Nephron progenitor cell (in vitro differentiated cells): ENCODE measurements around the gene ZNF362.

Source experiments
- DNase-seq: peaks from one replicate; pipeline ENCODE4 v3.0.0; 2021
- H3K27ac Mint-ChIP-seq: 2 replicates; pipeline ENCODE4 v1.8.0; 2021; ENCODE audit warnings: mild to moderate bottlenecking, moderate library complexity, mixed read lengths
- H3K27me3 Mint-ChIP-seq: 2 replicates; pipeline ENCODE4 v1.8.0; 2021; ENCODE audit warnings: mild to moderate bottlenecking, low read depth, mixed read lengths; ENCODE audit not compliant: poor library complexity
- H3K36me3 Mint-ChIP-seq: 2 replicates; pipeline ENCODE4 v1.8.0; 2021; ENCODE audit warnings: low read depth, mixed read lengths
- H3K4me1 Mint-ChIP-seq: 2 replicates; pipeline ENCODE4 v1.8.0; 2021; ENCODE audit warnings: mixed read lengths
- H3K4me3 Mint-ChIP-seq: 2 replicates; pipeline ENCODE4 v1.8.0; 2021; ENCODE audit warnings: mild to moderate bottlenecking, moderate library complexity, mixed read lengths
- H3K9me3 Mint-ChIP-seq: 2 replicates; pipeline ENCODE4 v1.8.0; 2021; ENCODE audit warnings: mild to moderate bottlenecking, moderate library complexity, mixed read lengths
- CTCF ChIP-seq: fragments of 200-600 bp; sonication (generic); IDR thresholded peaks from 2 replicates; pipeline ENCODE4 v1.5.0; 2021; ENCODE audit warnings: antibody characterized with exemption

The ZNF362 gene

DNA sequence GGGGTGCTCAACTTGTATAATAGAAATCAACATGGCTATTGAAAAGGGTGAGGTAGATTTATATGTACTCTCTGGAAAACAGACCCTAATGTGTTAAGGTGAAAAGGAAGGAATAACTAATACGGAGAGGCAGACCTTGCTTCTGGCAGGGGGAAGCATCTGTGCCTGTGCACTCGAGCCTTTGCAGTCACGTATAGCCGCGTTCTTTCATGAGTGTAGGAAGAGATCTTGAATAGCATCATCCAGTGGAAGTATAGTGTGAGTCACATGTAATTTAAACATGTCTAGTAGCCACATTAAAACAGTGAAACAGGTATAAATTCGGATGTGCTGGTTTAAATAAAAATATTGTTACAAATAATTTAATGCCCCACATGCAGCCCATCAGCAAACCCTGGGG lies 61.7 kb downstream of the ZNF362 start:
- no peaks in the 10 kb centered on the region for H3K9me3 Mint-ChIP-seq
- H3K27ac Mint-ChIP-seq: no peak overlapping the region
- H3K4me3 Mint-ChIP-seq: no peak overlapping the region
- peaks cover 8% of the 10 kb centered on the region for H3K36me3 Mint-ChIP-seq
- TF ChIP-seq CTCF: no peak
- peaks cover 49% of the 10 kb centered on the region for H3K4me1 Mint-ChIP-seq
- no peak for DNase-seq
- H3K27me3 Mint-ChIP-seq: peaks cover 7% of the 10 kb centered on the region

GRCh38 chr1:33319186-33319948 lies 63.1 kb downstream of the ZNF362 start:
- Mint-ChIP-seq H3K9me3 (no peaks in the 10 kb centered on the region), H3K4me3 (no peak overlapping the region), H3K36me3 (peaks cover 11% of the 10 kb centered on the region), H3K27ac (no peak overlapping the region), H3K27me3 (peaks cover 4% of the 10 kb centered on the region), H3K4me1 (peaks cover 62% of the 10 kb centered on the region)
- DNase-seq: no peak
- TF ChIP-seq CTCF: no peak

DNA sequence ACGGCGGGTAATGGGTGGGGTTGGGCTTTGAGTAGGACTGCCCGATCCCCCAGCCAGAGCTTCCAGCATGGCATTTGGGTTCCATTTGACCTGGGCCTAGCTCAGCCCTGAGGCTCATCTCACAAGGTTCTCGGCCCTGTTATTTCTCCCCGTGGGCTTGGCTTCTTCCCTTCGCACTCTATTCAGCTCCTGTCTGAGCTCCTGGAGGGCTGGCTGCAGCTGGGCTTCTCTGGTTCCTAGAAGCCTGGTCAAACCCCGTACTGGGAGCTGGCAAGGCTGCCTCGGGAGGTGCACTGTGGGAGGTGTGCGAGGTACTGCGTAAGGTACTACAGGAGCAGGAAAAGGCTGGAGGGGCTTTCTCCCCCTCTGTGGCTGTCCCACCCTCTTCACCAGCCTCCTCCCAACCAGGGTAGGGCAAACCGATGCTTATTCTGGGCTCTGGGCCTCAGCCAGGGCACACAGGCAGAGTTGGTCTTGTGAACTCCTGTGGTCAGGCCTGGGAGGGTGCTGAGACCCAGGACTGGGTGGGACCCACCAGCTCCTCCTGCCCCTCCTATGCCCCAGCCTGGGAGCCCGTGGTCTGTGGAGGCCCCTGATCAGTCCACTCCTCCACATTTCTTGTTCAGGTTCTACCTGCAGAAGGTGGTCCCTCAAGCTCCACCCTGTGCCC lies 63.8 kb downstream of the ZNF362 start:
- TF ChIP-seq CTCF: no peak
- H3K27ac Mint-ChIP-seq: no peak overlapping the region
- H3K4me1 Mint-ChIP-seq: peaks cover 65% of the 10 kb centered on the region
- H3K9me3 Mint-ChIP-seq: no peaks in the 10 kb centered on the region
- H3K4me3 Mint-ChIP-seq: no peak overlapping the region
- H3K36me3 Mint-ChIP-seq: peaks cover 15% of the 10 kb centered on the region
- peaks cover 3% of the 10 kb centered on the region for H3K27me3 Mint-ChIP-seq
- DNase-seq: no peak

DNA sequence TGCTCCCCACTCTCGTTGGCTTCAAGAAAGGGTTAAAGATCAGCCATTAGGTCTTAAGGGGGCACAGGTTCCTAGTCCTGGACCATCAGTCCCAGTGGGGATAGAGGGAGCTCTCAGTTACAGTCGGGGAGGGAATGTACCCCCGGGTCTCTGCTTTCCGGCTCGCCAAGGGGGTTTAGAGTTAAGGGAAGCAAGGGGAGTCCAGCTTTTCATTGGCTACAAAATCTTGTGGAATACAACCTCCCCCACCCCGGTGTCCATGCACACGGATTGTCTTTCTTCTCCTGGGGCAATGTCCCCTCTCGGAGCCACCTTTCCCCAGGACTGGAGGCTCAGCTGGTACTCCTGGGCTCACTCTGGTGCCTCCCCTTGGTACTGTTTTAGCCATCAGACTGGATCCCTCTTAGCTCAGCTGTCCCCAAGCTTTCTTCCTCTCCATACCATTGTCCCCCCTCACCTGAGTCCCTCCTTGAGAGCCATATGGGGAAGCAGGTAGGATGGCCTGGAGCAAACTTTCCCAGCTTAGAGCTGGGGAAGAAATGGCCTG lies 64.4 kb downstream of the ZNF362 start, which contains the start of gene A3GALT2:
Gene A3GALT2 (minus strand): TSS at position 480 of the 547 bp plus-strand sequence. CDS start 0 bp downstream, at position 480.
- H3K9me3 Mint-ChIP-seq: no peaks in the 10 kb centered on the region
- peaks cover 68% of the 10 kb centered on the region for H3K4me1 Mint-ChIP-seq
- H3K27ac Mint-ChIP-seq: peak within 1 kb of the TSS; percentile 77
- DNase-seq: no peak
- H3K4me3 Mint-ChIP-seq: no peak within 1 kb of the TSS
- H3K36me3 Mint-ChIP-seq: peaks cover 20% of the 10 kb centered on the region
- peaks cover 3% of the 10 kb centered on the region for H3K27me3 Mint-ChIP-seq
- TF ChIP-seq CTCF: no peak

DNA sequence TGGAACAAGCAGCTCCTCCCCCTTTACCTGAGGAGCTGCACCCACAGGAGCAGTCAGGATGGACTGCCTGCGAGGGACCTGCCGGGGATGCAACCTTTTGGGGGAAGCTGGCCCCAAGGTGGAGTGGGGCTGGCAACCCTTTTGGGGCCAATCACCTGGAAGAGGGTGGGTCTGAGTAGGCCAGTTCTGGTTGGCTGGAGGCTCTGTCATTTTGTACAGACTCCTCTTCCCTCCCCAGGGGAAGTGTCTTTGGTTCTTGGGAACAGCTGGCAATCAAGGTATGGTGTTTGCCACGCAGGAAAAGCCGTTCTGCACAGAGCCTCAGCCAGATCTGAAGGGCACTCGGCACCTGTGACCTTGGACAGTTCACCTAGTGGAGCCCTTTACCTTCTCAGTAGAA lies 64.9 kb downstream of the ZNF362 start:
- peak overlapping the region; percentile 77 for H3K27ac Mint-ChIP-seq
- H3K36me3 Mint-ChIP-seq: peaks cover 24% of the 10 kb centered on the region
- peaks cover 68% of the 10 kb centered on the region for H3K4me1 Mint-ChIP-seq
- TF ChIP-seq CTCF: no peak
- H3K9me3 Mint-ChIP-seq: no peaks in the 10 kb centered on the region
- peaks cover 3% of the 10 kb centered on the region for H3K27me3 Mint-ChIP-seq
- no peak for DNase-seq
- no peak overlapping the region for H3K4me3 Mint-ChIP-seq
